NCI-H82 treated with DMSO at 0.1 percent for 48 hours (cell line): ENCODE measurements around the gene TMTC2.
"Not testable (repeated sequence)": the region's sequence is repeated elsewhere in the genome, so short reads cannot be mapped to it uniquely, and the experiment has no call there.

Experiments used
- DNase-seq: peaks from one replicate; lab custom pipeline; 2025; ENCODE audit not compliant: unreplicated experiment; lab: John Stamatoyannopoulos, UW

Gene TMTC2

GRCh38 chr12:82838131-82838551, 151.4 kb downstream of the TMTC2 start:
- no peak for DNase-seq

DNA sequence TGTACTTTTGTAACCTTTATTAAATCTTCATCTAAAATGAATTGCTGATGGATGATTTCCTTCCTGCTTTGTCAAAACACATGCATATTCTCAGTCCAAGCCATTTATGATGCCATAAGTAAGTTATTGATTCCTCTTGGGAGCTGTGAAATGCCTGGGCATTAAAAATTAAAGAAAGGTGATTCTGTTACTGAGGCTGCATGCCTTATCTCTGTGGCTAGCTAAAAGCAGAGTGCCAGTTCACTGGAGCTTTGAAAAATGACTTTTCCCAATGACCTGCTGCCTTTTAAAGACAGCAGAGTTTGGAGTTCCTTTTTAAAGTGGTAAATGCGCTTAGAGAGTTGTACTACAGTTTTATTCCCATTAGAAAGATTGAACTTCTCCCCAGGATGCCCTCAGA, 152.1 kb downstream of the TMTC2 start:
- DNase-seq: no peak

- DNase-seq: no peak
Observed at GRCh38 chr12:82839796-82840195, 153.1 kb downstream of the TMTC2 start.

- no peak for DNase-seq
Observed at GRCh38 chr12:82841487-82841904, 154.8 kb downstream of the TMTC2 start.

GRCh38 chr12:82842480-82842879, 155.8 kb downstream of the TMTC2 start:
- DNase-seq: no peak

DNA sequence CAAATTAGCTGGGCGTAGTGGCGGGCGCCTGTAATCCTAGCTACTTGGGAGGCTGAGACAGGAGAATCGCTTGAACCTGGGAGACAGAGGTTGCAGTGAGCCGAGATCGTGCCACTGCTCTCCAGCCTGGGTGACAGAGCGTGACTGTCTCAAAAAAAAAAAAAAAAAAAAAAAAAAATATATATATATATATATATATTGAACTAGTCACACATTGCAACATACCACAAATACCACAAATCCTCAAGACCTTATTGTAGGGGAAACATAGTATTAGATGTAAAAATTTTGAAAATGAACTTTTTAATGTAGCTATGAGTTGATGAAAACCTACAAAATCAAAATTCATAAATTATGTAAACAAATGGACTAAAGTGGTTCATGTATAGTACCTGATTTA, 158.4 kb downstream of the TMTC2 start:
- DNase-seq: not testable (repeated sequence)

GRCh38 chr12:82848845-82849244, 162.1 kb downstream of the TMTC2 start:
- DNase-seq: no peak

DNA sequence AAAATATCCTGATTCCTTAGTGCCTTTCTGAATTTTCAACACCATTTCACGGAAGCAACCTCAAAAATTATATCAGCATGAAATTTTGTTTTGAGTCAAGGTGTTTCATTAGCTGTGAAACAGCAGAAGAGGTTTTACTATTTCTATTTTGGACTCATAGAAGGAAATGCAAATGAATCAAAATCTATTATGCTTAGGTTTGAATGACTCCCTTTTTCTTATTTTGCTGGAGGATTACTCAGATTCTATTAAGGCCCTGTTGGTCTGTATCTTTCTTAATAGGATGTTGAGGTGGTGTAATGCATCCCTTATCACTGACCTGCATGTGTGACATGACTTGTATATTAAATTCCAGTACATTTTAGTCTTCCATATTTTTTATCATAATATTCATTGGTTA, 165.8 kb downstream of the TMTC2 start:
- DNase-seq: no peak

GRCh38 chr12:82855872-82856271, 169.2 kb downstream of the TMTC2 start:
- no peak for DNase-seq

GRCh38 chr12:82857276-82857675, 170.6 kb downstream of the TMTC2 start:
- no peak for DNase-seq

- DNase-seq: no peak
Observed at GRCh38 chr12:82857911-82858533, 171.3 kb downstream of the TMTC2 start.

DNA sequence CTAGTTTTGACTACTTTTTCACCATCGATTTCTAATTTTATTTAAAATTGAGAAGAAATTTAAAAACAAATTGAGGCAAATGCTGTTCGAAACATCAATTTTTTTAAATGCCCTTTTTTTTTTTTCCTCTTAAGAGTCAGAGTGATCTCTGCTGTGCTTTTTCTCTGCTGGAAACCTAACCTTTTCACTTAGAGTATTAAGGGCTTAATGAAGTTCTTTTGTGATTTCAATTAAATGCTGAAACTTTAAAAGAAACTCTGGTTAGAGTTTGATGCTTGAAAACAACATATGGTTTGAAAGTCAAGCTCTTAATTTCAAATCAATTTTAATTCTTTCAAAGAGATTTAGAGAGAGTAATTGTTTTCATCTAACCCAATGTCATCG, 171.8 kb downstream of the TMTC2 start:
- DNase-seq: no peak

DNA sequence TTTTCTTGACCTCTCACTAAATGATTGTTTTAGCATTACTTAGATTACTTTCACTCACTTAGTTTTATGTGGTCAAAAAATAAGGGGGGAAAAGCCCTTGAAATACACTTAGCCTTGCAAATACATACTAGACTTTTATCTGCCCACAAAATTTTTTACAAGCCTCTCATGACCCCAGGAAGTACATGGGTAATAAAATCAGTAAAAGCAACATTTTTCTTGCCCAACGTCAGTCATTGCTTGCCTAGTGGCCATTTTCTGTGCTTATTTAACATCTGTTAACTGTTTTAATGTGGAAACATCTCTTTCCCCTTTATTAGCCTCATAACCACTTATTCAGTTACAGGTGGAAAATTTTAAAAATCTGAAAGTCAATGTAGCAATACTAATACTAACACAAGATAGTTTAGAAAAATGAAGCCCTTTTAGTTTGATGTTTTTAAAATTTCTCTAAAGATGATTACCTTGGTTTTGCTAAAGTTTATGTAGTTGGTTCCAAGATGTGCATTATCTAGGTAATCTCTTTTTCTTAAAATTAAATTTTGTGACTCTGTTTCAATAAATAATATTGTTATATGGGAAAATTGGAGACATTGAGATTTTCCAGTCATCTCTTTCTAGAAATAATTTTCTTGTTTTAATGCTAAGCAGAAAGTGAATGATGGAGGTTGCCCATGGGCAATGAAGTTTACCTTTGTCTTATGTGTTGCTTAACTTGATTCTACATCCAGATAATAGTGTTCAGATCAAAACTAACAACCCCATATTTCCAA, 175.5 kb downstream of the TMTC2 start:
- DNase-seq: no peak

DNA sequence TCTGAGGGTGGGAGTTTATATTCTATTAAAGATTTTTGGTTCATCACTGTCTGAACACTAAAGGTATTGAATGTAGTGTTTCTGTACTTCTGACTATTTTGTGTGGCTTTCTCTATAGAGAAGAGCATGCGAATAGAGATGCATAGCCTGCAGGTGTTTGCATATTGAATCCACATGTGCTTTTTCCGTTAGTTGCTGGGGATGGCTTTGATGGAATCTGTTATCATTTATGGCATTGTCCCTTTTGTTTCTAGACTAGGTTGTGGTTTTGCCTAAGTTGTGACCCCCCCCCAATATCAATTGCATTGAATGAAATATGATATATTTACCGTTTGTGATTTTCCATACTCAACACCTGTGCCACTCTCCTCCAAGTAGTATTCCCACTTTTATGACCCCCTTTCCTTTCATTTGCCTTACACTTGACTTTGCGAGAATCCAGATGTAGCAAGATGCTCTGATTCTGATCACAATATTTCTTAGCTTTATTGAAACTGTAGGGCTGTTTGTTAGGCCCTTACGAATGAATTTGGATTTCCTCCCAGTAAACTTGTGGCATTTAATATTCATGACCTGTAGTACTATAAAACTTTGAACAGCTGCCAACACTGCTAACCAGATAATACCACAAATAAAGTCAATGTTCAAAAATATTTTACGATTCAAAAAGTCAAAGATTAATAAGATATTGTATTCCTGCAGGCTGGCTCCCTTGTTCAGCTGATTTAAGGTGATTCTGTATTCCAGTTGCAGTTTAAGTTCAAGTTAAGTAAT, 176.4 kb downstream of the TMTC2 start:
- DNase-seq: no peak

DNA sequence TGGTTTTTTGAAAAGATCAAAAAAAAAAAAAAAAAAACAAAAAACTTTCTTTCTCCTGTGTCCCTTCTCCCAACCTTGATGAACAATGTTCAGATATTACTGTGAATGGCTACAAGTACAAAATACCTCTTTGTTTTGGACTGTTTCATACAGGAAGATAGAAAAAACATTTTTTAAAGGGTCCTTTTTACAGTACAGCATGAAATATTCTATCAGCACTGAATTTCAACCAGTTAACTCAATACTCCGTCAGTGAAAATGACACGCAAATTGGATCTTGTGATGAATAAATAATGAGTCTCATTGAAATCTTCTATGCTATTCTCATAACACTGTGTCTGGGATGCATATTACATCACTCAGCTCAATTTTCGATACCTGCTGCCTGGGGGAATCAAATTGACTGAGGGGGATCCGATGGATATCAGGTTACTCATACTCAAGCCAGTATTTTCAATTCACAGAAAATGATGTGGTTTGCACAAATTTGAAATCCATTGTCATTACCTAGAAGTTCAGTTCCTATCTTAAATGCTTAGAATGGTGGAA, 179.6 kb downstream of the TMTC2 start:
- no peak for DNase-seq

GRCh38 chr12:82866946-82867345, 180.2 kb downstream of the TMTC2 start:
- DNase-seq: no peak

DNA sequence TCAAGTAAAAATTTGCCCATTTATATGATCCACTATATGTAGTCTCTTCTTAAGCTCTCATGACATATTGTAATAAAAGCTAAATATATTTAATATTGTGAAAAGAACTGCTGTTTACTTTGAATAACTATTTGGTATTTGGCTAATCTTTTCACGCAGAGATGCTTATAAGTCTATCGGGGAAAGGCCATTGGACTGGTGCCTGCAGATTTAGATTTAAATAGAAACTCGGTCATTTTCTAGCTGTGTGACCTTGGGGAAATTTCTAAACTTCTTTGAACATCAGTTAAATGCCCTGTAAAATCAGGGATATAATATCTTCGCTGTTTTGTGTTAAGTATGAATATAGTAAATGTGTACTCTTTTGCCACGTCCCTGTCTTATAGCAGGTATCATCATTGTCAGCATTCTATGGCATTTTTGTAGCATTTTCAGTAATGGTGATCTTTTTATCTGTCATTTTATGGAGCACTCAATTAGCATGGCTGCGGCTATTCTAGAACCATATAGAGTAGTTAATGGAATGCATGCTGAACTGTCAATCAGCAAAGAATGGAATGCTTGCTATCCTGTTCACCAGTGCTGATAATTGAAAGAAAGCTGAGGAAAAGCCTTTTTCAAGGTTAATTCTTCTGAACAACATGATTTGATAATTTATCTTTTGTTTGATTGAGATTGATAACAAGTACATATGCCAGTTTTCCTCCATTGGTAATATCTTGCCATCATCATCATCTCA, 181.2 kb downstream of the TMTC2 start:
- DNase-seq: no peak

DNA sequence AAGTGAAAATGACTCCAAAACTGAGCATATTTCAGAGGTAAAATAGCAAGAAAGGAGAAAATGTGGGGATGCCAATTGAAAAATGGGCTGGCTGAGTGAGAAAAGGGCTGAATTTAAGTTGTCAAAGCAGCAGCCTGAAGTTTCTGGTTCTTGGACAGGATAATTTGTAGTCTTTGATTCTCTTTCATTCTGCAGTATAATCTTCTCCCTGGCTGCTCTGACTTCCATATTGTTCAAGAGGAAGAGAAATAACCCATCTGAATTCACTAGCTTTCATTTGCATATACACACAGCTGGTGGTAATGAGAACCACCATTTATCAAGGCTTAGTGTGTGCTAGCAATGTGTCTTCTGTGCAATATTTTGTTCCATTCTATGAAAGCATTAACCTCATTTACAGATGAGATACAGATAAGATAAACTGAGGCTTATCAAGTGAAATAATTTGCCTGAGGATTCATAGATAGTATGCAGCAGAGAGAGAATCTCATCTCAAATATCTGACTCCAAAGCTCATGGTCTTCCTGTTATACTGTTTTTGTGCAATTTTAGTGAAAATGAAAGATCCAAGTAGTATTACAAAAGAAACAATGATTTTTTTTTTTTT, 184.2 kb downstream of the TMTC2 start:
- no peak for DNase-seq

DNA sequence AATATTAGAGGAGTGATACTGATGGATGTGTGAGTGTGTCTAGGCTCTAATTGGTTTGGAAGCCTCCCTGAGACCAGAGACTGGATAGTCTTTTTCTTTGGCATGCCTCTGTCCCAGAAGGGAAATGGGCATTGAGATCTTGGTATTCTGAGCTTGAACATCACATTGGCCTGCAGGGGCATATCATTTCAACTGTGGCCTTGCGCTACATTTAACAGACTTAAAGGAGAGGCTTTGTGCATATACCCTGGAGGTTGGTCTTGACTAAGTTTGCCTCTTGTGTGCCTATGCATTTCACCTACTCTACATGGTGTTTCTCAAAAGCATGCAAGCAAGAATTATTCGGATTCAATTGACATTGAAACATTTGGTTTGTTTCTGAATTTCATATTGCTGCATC, 185.4 kb downstream of the TMTC2 start:
- no peak for DNase-seq

GRCh38 chr12:82873309-82873708, 186.6 kb downstream of the TMTC2 start:
- DNase-seq: no peak

- DNase-seq: no peak
Observed at GRCh38 chr12:82873951-82874350, 187.2 kb downstream of the TMTC2 start.
